T-helper 22 cell (primary cell): ENCODE results near the gene PSMG4.

Experiments
- DNase-seq: peaks from one replicate; pipeline ENCODE4 v3.0.0-alpha.2; 2020; ENCODE audit warnings: low read depth

The PSMG4 gene

DNA sequence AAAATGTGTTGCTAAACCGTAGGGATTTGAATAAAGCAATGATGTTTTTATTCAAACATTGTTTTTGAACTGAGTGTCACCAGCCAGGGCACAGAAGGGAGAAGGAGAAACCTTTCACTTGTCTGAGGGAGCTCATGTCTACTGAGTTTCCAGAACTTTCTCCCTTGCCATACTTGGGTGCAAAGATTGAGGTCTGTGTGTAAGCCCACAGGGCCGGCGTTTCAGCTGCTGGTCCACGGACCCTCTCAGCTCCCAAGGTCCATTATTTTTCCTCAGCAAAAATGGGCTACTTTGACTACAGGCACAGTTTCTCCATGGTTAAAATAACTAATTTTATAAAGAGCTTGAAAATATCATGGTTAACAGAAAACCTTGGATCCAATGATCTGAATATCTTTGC lies 32.6 kb downstream of the PSMG4 start:
- DNase-seq: no peak

GRCh38 chr6:3291987-3292386 lies 33.2 kb downstream of the PSMG4 start:
- DNase-seq: no peak

DNA sequence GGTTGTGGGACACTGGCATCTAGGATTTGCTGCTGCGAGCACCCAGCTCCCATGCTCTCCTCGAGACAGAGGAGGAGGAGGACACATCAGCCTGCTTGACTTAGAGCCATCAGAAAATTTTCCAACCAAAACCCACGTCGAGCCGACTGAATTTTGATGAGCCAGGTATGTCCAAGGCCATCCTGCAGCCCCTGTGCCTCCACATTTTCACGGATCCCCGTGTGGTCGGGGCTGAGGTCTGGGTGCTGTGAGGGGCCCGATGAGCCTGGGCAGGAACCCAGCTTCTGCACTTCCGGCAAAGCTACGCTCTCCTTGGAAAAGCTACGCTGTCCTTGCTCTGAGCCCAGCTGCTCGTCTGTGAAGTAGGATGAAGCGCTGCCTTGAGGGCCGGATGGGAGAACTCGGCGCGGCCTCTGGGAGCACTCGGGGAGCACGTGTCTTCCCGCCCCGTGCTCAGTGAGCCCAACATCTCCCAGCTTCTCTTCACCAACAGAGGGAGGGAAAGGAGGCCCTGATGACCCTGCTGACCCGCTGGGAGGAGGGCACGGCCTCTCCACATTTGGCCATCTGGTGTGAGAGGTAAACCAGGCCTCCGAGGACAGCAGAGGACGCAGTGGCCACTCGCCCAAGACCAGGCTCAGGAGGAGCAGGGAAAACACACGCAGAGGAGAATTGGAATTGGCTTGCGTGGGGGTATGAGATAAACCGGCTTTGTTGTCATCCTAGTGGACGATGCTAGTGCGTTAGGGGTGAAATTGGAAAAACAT lies 33.9 kb downstream of the PSMG4 start:
- no peak for DNase-seq

GRCh38 chr6:3293271-3294155 lies 34.8 kb downstream of the PSMG4 start:
- no peak for DNase-seq

- DNase-seq: no peak
Measured at GRCh38 chr6:3294396-3294795, 35.6 kb downstream of the PSMG4 start.

DNA sequence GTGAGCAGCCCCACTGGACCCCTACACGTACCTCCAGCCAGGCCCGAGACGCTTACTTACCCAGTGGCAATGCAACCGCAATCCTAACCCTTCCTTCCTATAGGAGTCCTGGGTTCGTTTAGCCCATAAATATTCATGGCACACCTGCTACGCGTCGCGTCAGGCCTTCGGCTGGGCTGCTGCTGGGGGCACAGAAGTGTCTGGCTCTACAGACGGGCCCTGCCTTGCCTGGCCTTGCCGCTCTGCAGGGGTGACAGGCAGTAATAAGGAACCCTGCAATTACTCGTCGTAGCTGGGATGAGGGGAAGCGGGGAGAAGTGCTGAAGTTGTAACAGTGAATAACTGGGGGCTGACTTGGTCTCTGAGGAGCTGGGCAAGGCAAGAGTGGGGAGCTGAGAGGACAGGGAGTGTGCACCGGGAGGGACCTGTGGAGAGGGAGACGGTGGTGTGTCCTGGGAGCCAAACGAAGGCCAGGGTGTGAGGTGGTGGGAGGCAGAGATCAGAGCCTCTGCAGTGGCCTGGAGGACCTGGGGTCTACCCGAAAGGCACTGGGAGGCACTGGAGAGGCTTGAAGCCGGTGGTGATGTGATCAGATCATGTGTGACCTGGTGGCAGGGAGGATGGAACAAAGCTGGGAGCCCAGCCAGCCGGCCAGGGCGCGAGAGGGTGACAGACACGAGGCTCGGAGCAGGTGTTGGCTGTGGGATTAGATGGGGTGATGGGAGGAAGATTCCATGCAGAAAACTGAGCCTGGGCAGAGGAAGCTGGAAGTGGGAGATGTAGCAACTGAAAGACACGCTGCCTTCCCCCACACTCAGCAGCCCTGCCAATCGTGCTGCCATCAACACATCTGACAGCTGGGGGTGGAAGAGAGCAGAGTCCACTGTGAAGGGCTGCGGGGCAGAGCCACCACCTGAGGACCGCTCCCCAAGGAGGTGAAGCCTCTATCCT lies 36.4 kb downstream of the PSMG4 start:
- DNase-seq: no peak

DNA sequence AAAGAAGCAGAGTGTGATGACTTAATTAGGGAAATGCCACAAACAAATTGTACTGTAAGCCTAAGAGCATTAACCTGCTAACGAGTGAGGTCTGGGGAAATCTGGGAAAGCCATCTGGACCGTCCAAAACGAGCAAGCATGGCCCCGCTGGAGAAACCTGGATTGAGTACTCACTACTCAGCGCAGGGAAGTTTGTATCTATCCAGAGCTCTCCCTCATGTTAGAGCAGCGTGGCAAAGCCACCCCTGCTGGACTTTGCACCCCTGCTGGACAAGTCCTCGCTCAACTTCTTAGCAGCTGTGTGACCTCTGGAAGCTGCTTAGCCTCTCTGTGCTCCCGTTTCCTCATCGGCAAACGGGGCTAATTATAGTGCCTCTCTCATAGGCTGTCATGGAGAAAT lies 37.3 kb downstream of the PSMG4 start:
- no peak for DNase-seq

DNA sequence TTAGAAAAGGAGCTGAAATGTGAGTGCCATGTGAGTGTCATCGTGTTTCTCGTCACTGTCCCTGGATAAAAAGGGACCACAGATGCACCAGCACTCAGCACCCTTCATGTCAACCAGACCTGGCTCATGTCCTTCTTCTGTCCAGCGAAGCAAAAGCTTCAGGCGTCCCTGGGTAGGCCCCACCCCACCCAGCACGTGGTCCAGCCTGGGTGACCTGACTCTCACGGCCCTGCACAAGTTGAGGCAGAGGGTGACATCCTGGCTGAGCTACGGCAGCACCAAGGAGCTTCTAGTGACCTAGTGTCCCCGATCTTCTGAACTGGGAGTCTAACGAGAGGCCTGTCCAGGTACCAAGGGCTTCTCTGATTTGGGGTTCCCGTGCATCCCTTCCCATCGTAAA lies 37.8 kb downstream of the PSMG4 start:
- no peak for DNase-seq

- no peak for DNase-seq
Measured at GRCh38 chr6:3297006-3297405, 38.3 kb downstream of the PSMG4 start.

GRCh38 chr6:3297909-3298308 lies 39.2 kb downstream of the PSMG4 start:
- DNase-seq: no peak

DNA sequence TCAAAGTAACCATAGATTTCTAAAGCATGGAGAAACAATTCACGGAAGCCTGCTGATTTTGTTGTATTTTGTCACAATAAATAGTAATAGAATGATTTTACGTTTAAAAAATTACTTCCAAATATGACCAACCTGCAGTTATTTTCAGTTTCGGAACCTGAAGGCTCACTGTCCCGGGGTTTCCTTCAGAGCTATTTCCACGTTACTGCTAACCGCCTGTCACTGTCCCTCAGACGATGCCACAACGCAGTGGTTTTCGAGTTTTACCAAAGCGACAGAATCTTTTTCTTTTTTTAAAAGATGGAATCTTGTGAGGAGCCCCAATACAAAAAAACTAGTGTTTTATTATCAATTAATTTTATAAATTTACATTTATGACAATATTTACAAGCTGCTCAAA lies 40.5 kb downstream of the PSMG4 start:
- no peak for DNase-seq

GRCh38 chr6:3301506-3301905 lies 42.8 kb downstream of the PSMG4 start:
- DNase-seq: no peak

DNA sequence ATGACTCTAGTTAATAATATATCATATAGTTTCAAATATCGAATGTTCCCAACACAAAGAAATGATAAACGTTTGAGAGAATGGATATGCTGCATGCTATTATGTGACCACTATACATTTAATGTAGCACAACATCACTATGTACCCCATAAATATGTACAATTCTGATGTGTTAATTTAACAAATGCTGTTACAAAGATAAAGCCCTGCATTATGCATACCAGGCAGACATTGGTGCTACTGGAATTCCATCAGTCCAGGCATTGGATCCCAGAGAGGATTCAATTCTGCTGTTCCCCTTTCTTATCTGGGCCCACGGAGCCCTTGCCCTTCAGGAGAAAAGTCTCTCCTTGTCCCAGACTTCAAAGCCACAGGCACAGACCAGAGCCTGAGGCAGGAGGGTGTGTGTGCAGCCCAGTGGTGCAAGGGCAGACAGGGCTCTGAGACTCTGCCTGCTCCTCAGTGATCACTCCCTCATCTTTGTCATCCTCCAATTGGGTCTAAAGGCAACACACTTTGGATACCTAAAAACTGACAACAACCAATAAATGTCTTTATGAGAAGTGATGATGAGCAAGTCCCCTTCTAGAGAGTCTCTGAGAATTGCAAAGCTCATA lies 45.2 kb downstream of the PSMG4 start:
- no peak for DNase-seq

DNA sequence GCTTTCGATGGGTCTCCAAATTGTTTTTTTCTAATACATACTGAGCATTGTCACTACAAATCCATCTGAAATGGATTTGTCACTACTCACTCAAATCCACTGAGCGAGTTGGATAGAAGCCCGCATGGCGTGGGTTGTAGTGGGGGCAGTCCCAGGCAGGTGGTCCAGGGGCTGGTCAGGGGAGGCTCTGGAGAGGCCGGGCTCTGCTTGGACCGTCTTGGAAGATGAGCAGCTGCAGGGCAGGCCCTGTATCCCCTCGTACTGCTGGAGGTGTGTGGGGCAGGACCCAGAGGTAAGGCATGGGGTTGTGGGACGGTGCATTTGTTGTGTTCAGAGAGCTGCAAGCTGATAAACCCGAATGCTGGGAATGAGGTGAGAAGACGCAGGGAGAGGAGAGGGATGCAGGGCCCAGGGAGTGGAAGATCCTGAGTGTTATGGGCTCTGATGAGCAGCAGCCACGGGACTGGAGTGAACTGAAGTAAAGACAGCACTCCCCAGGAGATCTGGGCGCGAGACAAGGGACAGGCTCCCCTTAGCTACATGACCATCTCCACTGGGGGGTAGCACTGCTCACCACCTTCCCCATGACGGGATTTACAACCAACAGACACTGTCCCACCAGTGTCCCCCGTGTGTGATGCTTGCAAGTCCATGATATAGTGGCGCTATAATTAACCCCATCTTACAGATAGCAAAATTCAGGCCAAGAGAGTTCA lies 45.9 kb downstream of the PSMG4 start:
- no peak for DNase-seq

DNA sequence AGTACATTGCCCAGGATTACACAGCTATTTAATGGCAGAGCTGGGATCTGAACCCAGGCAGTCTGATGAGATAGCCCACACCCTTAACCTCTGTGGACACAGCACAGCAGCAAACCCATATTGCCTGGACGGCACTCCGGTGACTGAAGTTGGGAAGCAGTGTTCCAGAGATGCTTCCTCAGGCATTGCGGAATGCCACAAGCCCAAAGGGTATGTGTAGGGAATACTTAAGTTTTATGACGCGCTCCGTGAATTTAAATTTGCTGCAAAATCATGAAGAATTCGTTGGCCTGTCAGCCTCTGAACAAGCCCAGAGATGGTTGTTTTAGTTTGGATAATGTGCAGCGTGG lies 46.4 kb downstream of the PSMG4 start:
- DNase-seq: no peak

GRCh38 chr6:3305831-3306230 lies 47.1 kb downstream of the PSMG4 start:
- DNase-seq: no peak

DNA sequence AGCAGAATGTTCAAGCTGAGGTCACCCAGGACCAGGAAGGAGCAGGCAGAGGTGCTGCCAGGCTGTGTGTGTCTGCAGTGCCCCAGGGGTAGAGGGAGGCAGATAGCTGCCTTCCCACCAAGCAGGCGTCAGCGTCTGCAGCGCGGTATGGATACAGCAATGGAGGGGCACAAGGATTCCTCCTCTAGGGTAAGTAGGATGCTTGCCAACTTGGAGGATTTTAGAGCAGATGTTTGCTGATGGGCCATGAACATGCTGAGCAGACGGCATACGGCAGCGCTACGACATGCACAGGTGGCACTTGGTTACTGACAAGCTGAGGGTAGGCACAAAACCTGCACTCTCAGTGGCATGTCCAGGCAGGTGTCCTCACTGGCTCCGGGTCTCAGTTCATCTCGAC lies 48.1 kb downstream of the PSMG4 start:
- DNase-seq: no peak

GRCh38 chr6:3307436-3307835 lies 48.7 kb downstream of the PSMG4 start:
- DNase-seq: no peak

DNA sequence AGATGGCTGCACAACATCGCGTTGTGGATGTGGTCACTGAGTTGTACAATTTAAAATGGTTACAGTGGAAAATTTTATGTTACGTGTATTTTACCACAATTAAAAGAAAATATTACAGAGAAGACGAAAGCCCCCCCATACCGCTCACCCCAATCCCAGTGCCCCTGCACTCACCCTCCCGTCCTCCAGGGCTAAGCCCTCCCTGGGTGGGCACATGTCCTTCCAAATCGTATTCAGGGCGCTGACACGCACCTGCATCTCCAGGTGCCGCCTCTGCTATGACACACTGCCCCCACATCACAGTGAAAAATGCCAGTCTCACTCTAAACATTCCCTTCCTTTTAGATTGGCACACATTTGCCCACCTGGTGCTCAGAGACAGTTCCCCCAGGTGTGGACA lies 49.4 kb downstream of the PSMG4 start:
- DNase-seq: no peak

DNA sequence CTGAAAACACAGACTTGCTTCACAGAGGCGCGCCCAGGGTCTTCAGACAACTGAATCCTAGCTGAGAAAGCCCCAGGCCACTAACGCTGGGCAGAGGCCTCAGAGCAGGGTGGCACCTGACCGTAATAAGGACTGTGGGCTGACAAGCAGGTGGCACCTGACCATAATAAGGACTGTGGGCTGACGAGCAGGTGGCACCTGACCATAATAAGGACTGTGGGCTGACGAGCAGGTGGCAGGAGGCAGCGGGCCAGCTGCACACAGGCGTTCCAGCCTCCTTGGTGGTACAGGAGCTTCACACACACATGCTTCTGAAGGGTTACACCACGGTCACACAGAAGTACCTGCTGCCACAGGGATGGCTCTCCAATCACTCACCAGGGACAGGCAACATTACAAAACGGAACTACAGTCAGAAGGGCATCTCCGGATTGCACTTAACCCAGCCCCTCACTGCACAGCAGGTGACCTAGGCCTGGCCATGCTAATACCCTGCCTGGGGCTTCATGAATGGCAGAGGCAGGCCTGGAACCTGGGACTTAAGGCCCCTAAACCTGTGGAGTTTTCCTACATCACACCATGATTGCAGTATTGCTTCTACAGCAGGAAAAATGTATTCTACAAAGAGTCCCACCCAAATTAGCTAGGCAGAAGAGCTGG lies 50.8 kb downstream of the PSMG4 start:
- DNase-seq: no peak

DNA sequence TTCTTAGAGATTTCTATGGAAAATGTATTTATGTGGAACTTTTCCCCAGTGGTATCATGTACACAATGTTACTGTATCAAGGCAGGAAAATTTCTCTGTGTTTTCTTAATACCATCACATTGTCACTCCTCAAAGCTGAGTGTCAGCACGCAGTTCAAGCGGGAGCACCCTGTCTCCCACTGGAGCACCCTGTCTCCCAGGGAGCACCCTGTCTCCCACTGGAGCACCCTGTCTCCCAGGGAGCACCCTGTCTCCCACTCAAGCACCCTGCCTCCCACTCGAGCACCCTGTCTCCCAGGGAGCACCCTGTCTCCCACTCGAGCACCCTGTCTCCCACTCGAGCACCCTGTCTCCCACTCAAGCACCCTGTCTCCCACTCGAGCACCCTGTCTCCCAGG lies 51.3 kb downstream of the PSMG4 start:
- DNase-seq: no peak
